ENCODE data around the gene GRIN2A. TPM values are rescaled to one million over a fixed set of nuclear protein-coding genes. Genes with fewer than 3 reads are reported as not detected.

The GRIN2A gene
- total RNA-seq, 1 donor from 2014 or later: under 0.01 TPM

DNA sequence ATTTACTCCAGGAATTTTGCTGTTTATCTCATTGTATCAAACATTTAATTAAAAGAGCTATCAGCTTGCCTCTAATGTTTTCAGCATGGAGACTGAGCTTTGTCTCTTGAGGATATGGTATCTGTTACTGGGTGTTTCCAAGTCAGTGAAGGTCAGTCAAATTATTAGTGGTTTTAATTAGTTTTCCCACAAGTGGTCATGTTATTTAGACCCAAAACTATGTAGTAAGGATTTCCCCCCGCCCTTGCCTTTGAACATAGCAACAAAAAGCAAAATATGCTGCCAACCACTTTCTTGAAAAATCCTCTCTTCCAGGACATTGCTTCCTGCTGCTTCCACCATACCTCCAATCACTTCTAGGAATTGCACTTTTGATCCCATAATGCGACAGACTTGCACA lies 355.6 kb downstream of the GRIN2A start:
- TF ChIP-seq, protein P1, sequence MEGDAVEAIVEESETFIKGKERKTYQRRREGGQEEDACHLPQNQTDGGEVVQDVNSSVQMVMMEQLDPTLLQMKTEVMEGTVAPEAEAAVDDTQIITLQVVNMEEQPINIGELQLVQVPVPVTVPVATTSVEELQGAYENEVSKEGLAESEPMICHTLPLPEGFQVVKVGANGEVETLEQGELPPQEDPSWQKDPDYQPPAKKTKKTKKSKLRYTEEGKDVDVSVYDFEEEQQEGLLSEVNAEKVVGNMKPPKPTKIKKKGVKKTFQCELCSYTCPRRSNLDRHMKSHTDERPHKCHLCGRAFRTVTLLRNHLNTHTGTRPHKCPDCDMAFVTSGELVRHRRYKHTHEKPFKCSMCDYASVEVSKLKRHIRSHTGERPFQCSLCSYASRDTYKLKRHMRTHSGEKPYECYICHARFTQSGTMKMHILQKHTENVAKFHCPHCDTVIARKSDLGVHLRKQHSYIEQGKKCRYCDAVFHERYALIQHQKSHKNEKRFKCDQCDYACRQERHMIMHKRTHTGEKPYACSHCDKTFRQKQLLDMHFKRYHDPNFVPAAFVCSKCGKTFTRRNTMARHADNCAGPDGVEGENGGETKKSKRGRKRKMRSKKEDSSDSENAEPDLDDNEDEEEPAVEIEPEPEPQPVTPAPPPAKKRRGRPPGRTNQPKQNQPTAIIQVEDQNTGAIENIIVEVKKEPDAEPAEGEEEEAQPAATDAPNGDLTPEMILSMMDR (IDR thresholded peaks at IDR 0.05; ENCODE audit: insufficient read depth, low read length, poor library complexity, severe bottlenecking): no peak

DNA sequence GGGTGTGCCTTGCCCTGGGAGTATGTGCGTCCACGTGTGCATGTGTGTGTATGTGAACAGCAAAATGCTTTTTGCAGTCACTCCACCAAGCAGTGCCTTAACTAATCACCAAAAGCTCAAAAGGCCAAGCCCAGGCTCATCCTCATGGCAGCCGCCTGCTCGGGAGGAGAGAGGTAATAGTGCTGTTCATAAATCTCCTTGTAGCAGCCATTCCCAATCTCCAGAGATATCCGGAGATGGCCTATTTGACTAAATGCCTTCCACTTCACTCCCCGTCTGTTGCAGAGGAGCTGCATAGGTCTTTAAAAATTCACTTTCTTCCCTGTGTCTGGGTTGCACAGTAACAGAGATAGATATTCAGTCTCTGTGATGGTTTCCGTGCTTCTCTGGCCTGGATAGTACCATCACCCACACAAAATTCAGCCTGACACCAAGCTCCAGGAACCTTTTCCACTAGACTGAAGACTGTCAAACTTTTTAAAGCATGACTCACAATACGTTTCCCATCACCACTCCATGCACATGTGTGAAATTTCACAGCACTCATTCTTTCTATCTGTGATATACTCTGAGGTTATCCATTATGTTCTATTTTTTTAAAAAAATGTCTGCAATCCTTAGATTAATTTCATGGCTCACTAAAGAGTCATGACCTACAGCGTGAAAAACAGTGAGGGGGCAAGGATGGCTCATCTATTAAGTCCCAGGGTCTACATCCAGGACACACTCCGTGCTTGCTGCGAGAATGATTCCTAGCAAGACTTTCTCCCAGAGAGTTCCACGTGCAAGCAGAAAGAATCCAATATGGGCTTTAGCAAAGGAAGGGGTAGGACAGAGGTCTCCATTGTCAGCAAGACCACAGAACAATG lies 357.8 kb downstream of the GRIN2A start:
- H3K27me3 ChIP-seq (ENCODE audit: control insufficient read depth, insufficient read depth, low read length): no peaks in the 10 kb centered on the region
- TF ChIP-seq, protein P1 (IDR thresholded peaks at IDR 0.05; ENCODE audit: insufficient read depth, low read length, poor library complexity, severe bottlenecking): no peak
- no peak for DNase-seq (ENCODE audit: low read depth)
- no peaks in the 10 kb centered on the region for H3K36me3 ChIP-seq (ENCODE audit: control insufficient read depth, insufficient read depth, low read length)
- no peak overlapping the region for H3K4me3 ChIP-seq (ENCODE audit: low read depth, low read length)

More for the DNA sequence above, 355.6 kb downstream of the GRIN2A start:
- DNase-seq (ENCODE audit: low read depth): no peak
- Histone ChIP-seq H3K36me3 (ENCODE audit: control insufficient read depth, insufficient read depth, low read length) (no peaks in the 10 kb centered on the region), H3K27me3 (ENCODE audit: control insufficient read depth, insufficient read depth, low read length) (no peaks in the 10 kb centered on the region), H3K4me3 (ENCODE audit: low read depth, low read length) (no peak overlapping the region)

DNA sequence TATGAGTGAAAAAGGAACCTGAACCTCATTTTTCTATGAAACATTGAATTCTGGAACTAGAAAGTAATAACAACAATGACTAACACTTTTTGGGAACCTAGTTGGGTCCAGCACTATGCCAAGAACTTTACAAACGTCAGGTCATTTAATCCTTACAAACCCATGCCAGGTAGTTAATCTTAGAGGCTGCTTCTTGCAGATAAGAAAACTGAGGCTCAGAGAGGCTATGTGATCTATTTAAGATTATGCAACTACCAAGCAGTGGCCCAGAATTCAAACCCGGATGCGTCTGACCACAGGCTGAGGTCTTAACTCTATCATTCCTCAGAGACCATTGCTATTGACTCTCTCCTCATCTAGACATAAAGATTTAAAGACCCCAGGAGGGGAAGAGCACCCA lies 358.7 kb downstream of the GRIN2A start:
- Histone ChIP-seq H3K27me3 (ENCODE audit: control insufficient read depth, insufficient read depth, low read length) (no peaks in the 10 kb centered on the region), H3K36me3 (ENCODE audit: control insufficient read depth, insufficient read depth, low read length) (no peaks in the 10 kb centered on the region), H3K4me3 (ENCODE audit: low read depth, low read length) (no peak overlapping the region)
- no peak for DNase-seq (ENCODE audit: low read depth)
- TF ChIP-seq, protein P1 (IDR thresholded peaks at IDR 0.05; ENCODE audit: insufficient read depth, low read length, poor library complexity, severe bottlenecking): no peak

DNA sequence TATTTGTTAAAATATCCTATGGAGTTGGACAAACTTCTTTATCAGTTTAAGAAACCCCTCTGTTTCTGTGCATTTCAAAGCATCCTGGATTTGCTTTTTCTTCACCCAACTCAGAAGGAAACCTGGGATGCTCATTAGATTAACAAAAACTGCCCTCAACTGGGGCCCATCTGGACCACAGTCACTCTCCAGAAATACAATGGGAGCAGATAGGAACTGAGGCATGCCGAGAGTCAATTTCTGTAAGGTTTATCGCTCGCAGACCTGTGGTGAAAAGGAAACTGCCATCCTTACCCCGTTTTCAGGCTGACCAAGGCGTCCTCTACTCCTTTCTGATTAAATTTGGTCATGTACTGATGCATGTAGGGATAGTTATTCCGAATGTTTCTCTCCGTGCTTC lies 360.3 kb downstream of the GRIN2A start:
- H3K4me3 ChIP-seq (ENCODE audit: low read depth, low read length): no peak overlapping the region
- H3K36me3 ChIP-seq (ENCODE audit: control insufficient read depth, insufficient read depth, low read length): no peaks in the 10 kb centered on the region
- H3K27me3 ChIP-seq (ENCODE audit: control insufficient read depth, insufficient read depth, low read length): no peaks in the 10 kb centered on the region
- TF ChIP-seq, protein P1 (IDR thresholded peaks at IDR 0.05; ENCODE audit: insufficient read depth, low read length, poor library complexity, severe bottlenecking): no peak
- no peak for DNase-seq (ENCODE audit: low read depth)

DNA sequence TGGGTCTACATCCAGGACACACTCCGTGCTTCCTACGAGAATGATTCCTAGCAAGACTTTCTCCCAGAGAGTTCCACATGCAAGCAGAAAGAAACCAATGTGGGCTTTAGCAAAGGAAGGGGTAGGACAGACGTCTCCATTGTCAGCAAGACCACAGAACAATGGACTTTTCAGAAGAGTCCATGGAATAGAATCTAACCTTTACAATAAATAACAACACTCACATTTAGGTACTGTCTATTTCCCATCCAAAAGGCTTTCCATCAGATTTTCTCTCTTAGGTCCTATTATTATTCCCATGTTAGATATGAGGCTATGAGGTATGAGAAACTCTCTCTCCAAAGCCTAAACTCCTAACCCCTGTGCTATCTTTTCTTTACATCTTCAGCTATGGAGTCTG lies 360.9 kb downstream of the GRIN2A start:
- H3K36me3 ChIP-seq (ENCODE audit: control insufficient read depth, insufficient read depth, low read length): no peaks in the 10 kb centered on the region
- TF ChIP-seq, protein P1 (IDR thresholded peaks at IDR 0.05; ENCODE audit: insufficient read depth, low read length, poor library complexity, severe bottlenecking): no peak
- no peaks in the 10 kb centered on the region for H3K27me3 ChIP-seq (ENCODE audit: control insufficient read depth, insufficient read depth, low read length)
- DNase-seq (ENCODE audit: low read depth): no peak
- no peak overlapping the region for H3K4me3 ChIP-seq (ENCODE audit: low read depth, low read length)
